Measurements from ENCODE around the gene SLC25A19.
"Not testable (repeated sequence)": the region's sequence is repeated elsewhere in the genome, so short reads cannot be mapped to it uniquely, and the experiment has no call there.

The SLC25A19 gene

GRCh38 chr17:75267411-75268232, 21.6 kb downstream of the SLC25A19 start:
- no peak for DNase-seq (ENCODE audit: low read depth in 2 of 2)

- DNase-seq (ENCODE audit: low read depth in 2 of 2), result no peak
These were observed 22.2 kb downstream of the SLC25A19 start for GRCh38 chr17:75267153-75267410.

GRCh38 chr17:75266316-75267152, 22.7 kb downstream of the SLC25A19 start:
- no peak for DNase-seq (ENCODE audit: low read depth in 2 of 2)

- DNase-seq (ENCODE audit: low read depth in 2 of 2), result no peak
These were observed 23.5 kb downstream of the SLC25A19 start for GRCh38 chr17:75265614-75266315.

- DNase-seq (ENCODE audit: low read depth in 2 of 2), result no peak
These were observed 26.2 kb downstream of the SLC25A19 start for GRCh38 chr17:75263055-75263454.

DNA sequence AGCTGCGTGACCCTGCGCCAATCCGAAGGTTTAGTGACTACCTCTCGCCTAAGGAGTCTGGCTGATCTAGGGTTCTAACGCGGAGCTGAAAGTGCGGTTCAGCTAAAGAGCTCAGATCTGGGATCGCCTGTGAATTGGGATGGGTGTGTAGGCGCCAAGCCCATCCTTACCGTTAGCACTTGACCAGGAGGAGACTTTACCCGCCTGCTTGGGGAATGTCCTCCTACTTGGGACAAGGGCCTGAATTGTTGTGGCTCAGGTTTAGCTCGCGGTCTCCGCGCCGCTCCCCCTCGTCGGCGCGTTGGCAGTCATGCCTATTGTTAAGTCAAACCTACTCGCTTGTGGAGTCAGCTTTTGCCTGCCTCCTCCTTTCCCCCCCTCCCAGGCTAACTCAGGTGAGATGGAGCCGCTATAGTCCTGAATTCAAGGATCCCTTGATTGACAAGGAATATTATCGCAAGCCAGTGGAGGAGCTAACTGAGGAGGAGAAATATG, 27.1 kb downstream of the SLC25A19 start:
- DNase-seq (ENCODE audit: low read depth in 2 of 2), result no peak

GRCh38 chr17:75261336-75262111, 27.7 kb downstream of the SLC25A19 start, which contains the start of the genes GGA3 and MRPS7:
GGA3 (minus strand) TSS chr17:75261606; CDS start chr17:75261587, 19 bp downstream.
MRPS7 (plus strand) TSS chr17:75261879; CDS start chr17:75261901, 22 bp downstream.
- peak; percentile 88 to 94 for DNase-seq (ENCODE audit: low read depth in 2 of 2)

DNA sequence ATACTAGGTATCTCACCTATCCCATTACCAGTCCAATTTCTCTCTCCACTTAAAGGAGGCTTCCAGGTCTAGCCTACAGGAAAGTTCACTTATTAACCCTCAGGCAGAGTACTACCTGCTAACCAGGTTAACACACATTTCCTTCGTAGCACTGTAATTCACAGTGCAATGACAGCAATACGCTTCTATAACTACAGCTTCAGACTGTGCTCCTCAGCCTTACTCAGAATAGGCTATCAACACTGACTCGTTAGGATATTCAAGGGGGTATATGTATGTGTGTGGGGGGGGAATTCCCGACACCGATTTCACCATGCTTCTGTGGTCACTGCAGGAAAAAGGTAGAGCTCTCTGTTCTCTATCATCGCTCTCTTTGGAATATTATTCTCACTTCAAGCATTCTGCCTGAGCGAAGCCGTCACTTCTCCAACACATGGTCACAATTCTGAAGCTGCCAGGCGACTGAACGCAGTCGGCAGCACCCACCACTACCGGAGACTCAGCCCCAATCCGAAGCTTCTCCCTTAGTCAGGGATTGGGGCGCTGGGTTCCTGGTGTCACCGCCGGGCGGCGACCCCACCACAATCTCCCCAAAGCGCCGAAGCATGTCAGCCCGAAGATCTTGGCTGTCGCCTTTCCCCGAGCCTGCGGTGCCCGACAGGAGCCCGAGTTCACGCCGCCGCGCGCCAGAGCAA, 28.4 kb downstream of the SLC25A19 start:
- no peak for DNase-seq (ENCODE audit: low read depth in 2 of 2)

DNA sequence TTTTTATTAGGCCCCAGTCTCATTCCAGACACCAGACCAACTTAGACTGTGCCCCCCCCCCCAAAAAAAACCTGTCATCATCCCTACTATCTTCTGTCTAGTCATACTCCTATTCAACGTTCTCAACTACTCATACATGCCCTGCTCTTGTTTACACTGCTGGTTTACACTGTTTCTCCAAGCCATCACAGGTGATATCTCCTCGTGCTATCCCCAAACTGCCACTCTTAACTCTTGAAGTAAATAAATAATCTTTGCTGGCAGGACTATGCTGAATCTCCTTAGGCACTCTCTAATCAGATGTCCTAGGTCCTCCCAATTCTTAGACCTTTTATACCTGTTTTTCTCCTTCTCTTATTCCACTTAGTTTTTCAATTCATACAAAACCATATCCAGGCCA, 32.0 kb downstream of the SLC25A19 start:
- DNase-seq (ENCODE audit: low read depth in 2 of 2), result not testable (repeated sequence)

GRCh38 chr17:75255954-75256698, 33.1 kb downstream of the SLC25A19 start:
- DNase-seq (ENCODE audit: low read depth in 2 of 2), result not testable (repeated sequence)

DNA sequence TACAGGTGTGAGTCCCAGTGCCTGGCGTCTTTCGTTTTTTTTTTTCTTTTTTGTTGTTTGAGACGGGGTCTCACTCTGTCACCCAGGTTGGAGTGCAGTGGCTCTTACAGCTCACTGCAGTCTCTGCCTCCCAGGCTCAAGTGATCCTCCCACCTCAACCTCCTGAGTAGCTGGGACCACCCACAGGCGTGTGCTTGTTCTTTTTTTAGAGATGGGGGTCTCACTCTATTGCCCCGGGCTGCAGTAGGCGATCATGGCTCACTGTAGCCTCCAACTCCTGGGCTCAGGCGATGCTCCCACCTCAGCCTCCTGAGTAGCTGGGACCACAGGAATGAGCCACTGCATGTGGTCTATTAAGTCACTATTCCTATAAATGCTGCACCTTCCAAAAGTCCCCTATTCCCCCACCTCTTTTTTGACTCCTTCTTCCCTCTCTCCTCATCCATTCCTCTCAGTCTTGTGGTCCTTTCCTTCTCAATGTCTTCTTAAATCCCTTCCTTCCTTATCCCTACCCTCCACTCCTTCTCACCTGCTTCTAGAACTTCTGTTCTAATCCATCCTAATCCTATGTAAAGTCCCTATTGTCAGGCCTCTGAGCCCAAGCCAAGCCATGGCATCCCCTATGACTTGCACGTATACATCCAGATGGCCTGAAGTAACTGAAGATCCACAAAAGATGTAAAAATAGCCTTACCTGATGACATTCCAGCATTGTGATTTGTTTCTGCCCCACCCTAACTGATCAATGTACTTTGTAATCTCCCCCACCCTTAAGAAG, 37.0 kb downstream of the SLC25A19 start:
- no peak for DNase-seq (ENCODE audit: low read depth in 2 of 2)

DNA sequence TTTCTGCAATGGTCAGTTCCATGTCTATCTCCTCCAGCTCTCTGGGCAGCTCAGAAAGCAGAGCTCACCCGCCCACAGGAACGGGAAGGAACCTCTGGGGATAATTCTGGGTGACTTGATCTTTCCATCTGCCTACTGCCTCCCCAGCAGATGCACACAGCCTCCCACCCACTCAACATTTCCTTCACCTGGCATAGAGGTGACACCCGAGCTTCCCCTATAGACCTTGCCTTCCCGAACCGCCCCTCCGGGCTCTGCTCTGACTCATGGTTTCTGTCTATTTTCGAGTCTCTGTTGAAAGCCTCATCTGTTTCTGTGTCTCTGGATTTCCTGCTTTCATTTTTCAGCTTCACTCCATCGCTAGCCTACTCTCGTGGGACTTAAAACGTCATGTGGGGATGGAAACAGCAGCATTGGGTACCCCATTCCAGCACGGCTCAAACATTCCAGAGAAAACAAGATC, 39.2 kb downstream of the SLC25A19 start:
- peak; percentile 73 to 78 for DNase-seq (ENCODE audit: low read depth in 2 of 2)

- no peak for DNase-seq (ENCODE audit: low read depth in 2 of 2)
These were observed 39.7 kb downstream of the SLC25A19 start for GRCh38 chr17:75249564-75249963.

DNA sequence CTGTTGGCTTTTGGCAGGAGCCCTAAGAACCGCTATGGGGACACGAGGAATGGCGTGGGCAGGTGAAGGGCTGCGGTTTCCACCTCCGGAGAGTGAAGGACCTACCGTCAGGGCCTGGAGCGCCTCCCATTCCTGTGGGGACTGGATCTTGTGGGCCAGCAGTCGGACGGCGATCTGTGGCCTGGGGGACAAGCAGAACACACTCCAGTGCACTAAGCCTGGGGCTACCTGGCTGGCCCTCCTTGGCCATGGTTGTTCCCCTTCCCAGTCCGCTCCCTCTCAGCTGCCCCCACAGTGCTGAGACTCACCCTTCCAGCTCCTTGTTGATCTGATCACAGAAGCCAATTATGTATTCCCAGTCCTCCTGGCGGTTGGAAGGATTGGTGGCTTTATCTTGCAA, 42.8 kb downstream of the SLC25A19 start:
- DNase-seq (ENCODE audit: low read depth in 2 of 2), result no peak

DNA sequence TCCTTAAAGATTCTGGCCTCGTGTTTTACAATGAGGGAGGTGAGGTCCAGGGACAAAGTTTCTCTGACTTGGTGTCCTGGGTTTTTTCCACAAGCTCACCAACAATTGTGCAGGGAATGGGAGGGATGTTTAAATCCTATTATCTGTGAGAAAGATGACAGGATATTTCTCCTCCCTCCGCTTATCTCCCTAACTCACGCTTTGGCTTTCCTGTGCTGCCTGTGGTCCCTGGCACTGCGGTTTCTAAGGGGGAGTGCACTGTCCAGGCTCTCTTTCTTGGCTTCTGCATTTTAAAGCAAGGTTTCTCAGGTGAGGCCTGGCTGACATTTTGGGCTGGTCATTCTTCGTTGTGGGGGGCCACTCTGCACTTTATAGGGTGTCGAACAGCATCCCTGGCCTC, 44.2 kb downstream of the SLC25A19 start:
- no peak for DNase-seq (ENCODE audit: low read depth in 2 of 2)

DNA sequence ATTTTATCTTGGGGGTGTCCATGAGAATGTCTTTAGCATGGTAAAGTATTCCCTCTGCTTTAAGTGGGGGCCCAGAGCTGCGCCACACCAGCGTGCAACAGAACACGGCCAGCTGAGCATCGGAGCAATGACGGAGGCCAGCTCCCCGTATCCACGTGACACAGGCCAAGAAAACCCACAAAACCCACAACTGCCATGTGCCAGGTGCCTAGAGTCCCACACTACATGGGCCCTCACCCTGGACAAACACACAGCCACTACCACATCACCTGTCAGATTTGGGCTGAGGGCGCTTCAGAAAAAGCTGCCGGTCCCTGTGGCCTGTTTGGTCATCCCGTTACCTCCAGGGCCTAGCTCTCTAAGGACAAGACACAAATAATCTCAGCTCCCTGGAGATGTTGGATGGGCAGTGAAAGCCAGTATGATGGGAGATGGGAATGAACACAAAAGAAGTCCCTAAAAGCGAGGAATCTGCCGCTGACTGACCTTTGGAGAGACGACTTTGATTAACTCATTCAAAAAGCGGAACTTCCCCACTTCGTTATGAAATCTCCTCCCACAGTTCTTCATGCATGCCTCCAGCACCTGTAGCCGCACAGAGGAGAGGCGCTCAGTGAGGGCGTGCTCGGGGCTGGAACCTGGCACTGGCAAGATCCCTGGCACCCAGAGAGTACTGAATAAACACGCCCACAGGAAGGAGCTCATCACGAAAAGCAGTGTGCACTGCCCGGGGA, 44.9 kb downstream of the SLC25A19 start:
- DNase-seq (ENCODE audit: low read depth in 2 of 2), result no peak

DNA sequence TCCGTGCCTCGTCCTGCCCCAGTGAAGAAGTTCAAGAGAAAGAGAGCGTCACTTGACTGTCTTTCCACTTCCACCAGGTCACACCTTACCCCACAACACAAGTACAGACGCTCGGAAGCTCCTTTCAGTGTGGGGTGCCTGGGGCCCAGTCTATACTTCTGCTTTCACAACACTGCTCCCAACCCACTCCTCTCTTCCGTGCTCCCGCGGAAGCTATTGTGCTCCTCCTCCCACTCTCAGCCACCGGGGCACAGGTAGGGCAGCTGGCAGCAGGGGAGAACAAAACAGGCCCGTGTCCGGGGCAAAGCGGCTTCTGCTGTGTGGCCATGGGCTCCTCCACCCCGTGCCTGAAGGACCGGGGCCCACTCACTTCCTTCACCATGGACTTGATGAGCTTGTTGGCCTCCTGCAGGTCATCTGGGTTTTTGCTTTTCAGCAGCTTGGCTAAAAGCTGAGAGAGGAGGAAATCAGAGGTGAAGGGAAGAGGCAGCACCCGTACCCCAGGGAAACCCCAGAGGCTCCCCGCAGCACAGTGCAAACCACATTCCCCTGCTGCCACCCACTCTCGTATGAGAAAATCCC, 46.7 kb downstream of the SLC25A19 start:
- DNase-seq (ENCODE audit: low read depth in 2 of 2), result no peak

- DNase-seq (ENCODE audit: low read depth in 2 of 2), result no peak
These were observed 47.2 kb downstream of the SLC25A19 start for GRCh38 chr17:75241996-75242460.
